Measurements from ENCODE around the gene LY86. TPM values are rescaled to one million over a fixed set of nuclear protein-coding genes. Genes with fewer than 3 reads are reported as not detected.

The LY86 gene
- total RNA-seq, 2 experiments from 2014 or later = 1.3 to 2.1 TPM

GRCh38 chr6:6688951-6689350 lies 100.4 kb downstream of the LY86 start:
- CTCF ChIA-PET = no interaction called here
- Mint-ChIP-seq H3K36me3 (ENCODE audit: low read depth) (no peaks in the 10 kb centered on the region), H3K27me3 (no peaks in the 10 kb centered on the region), H3K9me3 (no peaks in the 10 kb centered on the region), H3K4me1 (ENCODE audit: low read depth) (peaks cover 13% of the 10 kb centered on the region), H3K4me3 (no peak overlapping the region), H3K27ac (no peak overlapping the region)
- DNase-seq (no peak), ATAC-seq (ENCODE audit: poor library complexity) (no peak)
- Histone ChIP-seq H3K4me1 (ENCODE audit: insufficient read depth, low read length) (peaks cover 4% of the 10 kb centered on the region), H3K36me3 (ENCODE audit: insufficient read depth, low read length) (no peaks in the 10 kb centered on the region), H3K9me3 (ENCODE audit: control insufficient read depth in 1 of 2, insufficient read depth in 1 of 2, low read length in 2 of 2) (peaks cover 6 to 7% of the 10 kb centered on the region in 2 experiments), H3K4me3 (ENCODE audit: low read length) (no peak overlapping the region), H3K27me3 (ENCODE audit: control insufficient read depth in 1 of 2, insufficient read depth in 2 of 2, low read length in 2 of 2) (no peaks in the 10 kb centered on the region), H3K27ac (ENCODE audit: low read depth in 1 of 2, low read length in 2 of 2) (no peak overlapping the region)
- intact Hi-C loops (cut with DNase I, micrococcal nuclease) = no loop called here
- TF ChIP-seq, protein P1, sequence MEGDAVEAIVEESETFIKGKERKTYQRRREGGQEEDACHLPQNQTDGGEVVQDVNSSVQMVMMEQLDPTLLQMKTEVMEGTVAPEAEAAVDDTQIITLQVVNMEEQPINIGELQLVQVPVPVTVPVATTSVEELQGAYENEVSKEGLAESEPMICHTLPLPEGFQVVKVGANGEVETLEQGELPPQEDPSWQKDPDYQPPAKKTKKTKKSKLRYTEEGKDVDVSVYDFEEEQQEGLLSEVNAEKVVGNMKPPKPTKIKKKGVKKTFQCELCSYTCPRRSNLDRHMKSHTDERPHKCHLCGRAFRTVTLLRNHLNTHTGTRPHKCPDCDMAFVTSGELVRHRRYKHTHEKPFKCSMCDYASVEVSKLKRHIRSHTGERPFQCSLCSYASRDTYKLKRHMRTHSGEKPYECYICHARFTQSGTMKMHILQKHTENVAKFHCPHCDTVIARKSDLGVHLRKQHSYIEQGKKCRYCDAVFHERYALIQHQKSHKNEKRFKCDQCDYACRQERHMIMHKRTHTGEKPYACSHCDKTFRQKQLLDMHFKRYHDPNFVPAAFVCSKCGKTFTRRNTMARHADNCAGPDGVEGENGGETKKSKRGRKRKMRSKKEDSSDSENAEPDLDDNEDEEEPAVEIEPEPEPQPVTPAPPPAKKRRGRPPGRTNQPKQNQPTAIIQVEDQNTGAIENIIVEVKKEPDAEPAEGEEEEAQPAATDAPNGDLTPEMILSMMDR (IDR thresholded peaks at IDR 0.05) = no peak
- POLR2A ChIA-PET = no interaction called here

DNA sequence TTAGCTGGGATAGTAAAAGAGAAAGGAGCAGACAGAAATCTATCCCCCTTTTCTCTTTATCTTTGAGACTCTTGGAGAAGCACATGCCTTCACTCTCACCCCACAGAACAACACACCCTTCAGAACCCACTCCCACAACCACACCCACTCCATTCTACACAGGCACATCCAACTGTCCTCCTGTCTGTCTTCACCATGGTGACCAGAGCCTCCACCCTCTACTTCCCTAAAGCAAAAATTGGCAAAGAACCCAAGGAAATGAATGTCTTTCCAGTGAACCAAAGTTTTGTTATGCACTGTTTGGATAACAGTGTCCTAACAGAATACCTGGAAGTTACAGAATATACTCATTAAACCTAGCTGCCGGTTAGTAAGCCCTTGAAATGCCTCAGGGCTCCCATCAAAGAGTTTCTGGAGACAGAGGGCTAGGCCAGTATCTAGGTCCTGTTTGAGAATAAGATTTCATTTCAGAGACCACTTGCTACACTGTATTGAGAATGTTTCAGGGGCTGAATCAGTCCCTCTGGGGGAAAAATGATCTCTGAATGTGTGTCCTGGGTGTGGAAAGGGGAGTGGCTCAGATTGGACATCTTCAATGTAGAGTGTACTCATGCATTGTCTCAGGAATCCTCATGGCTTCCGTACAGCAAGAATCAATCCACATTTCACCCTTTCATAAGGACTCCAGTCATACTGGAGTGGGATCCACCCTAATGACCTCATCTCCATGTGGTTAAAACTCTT lies 101.1 kb downstream of the LY86 start:
- intact Hi-C loops (cut with DNase I, micrococcal nuclease) = no loop called here
- H3K9me3 ChIP-seq (ENCODE audit: control insufficient read depth in 1 of 2, insufficient read depth in 1 of 2, low read length in 2 of 2) = peaks cover 6 to 7% of the 10 kb centered on the region in 2 experiments
- no peaks in the 10 kb centered on the region for H3K36me3 ChIP-seq (ENCODE audit: insufficient read depth, low read length)
- no peak for DNase-seq
- Mint-ChIP-seq H3K27me3 (no peaks in the 10 kb centered on the region), H3K27ac (no peak overlapping the region), H3K4me1 (ENCODE audit: low read depth) (peaks cover 13% of the 10 kb centered on the region), H3K36me3 (ENCODE audit: low read depth) (no peaks in the 10 kb centered on the region), H3K4me3 (no peak overlapping the region), H3K9me3 (no peaks in the 10 kb centered on the region)
- peaks cover 6% of the 10 kb centered on the region for H3K4me1 ChIP-seq (ENCODE audit: insufficient read depth, low read length)
- CTCF ChIA-PET = no interaction called here
- H3K27ac ChIP-seq (ENCODE audit: low read depth in 1 of 2, low read length in 2 of 2) = no peak overlapping the region
- ATAC-seq (ENCODE audit: poor library complexity) = no peak
- H3K4me3 ChIP-seq (ENCODE audit: low read length) = no peak overlapping the region
- POLR2A ChIA-PET = no interaction called here
- TF ChIP-seq, protein P1 (IDR thresholded peaks at IDR 0.05) = no peak
- H3K27me3 ChIP-seq (ENCODE audit: control insufficient read depth in 1 of 2, insufficient read depth in 2 of 2, low read length in 2 of 2) = peaks cover 0 to 2% of the 10 kb centered on the region in 2 experiments

DNA sequence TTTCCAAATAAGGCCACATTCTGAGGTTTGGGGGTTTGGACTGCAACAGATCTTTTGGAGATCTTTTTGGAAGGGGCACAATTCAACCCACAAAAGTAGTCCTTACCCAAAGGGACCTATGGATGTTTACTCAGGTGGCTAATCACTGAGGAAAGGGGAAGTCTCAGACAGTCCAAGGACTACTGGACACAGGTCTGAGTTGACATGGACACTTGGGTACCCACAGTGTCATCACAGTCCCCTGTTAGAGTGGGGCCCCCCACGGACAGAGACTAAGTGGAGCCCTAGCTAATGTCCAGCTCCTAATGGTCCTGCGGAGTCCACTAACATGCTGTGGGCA lies 101.6 kb downstream of the LY86 start:
- peaks cover 13% of the 10 kb centered on the region for H3K4me1 Mint-ChIP-seq (ENCODE audit: low read depth)
- no peaks in the 10 kb centered on the region for H3K9me3 Mint-ChIP-seq
- no peaks in the 10 kb centered on the region for H3K36me3 ChIP-seq (ENCODE audit: insufficient read depth, low read length)
- H3K27ac ChIP-seq (ENCODE audit: low read depth in 1 of 2, low read length in 2 of 2) = no peak overlapping the region
- peaks cover 6 to 7% of the 10 kb centered on the region in 2 experiments for H3K9me3 ChIP-seq (ENCODE audit: control insufficient read depth in 1 of 2, insufficient read depth in 1 of 2, low read length in 2 of 2)
- H3K27me3 ChIP-seq (ENCODE audit: control insufficient read depth in 1 of 2, insufficient read depth in 2 of 2, low read length in 2 of 2) = peaks cover 0 to 5% of the 10 kb centered on the region in 2 experiments
- ChIA-PET CTCF (no interaction called here), POLR2A (no interaction called here)
- intact Hi-C loops (cut with DNase I, micrococcal nuclease) = no loop called here
- H3K27ac Mint-ChIP-seq = no peak overlapping the region
- H3K27me3 Mint-ChIP-seq = no peaks in the 10 kb centered on the region
- TF ChIP-seq, protein P1 (IDR thresholded peaks at IDR 0.05) = no peak
- no peak overlapping the region for H3K4me3 ChIP-seq (ENCODE audit: low read length)
- no peaks in the 10 kb centered on the region for H3K36me3 Mint-ChIP-seq (ENCODE audit: low read depth)
- peaks cover 8% of the 10 kb centered on the region for H3K4me1 ChIP-seq (ENCODE audit: insufficient read depth, low read length)
- no peak overlapping the region for H3K4me3 Mint-ChIP-seq
- DNase-seq = no peak
- no peak for ATAC-seq (ENCODE audit: poor library complexity)
